22Rv1 (cell line): ENCODE results near the gene BCAT1.

Source experiments
- ZFX ChIP-seq: fragments of 450-650 bp; IDR thresholded peaks from 2 replicates; pipeline ENCODE4 v1.6.1; 2017; ENCODE audit warnings: antibody characterized with exemption, borderline replicate concordance
- TF ChIP-seq, protein P1 (sequence below): fragments of 450-650 bp; IDR thresholded peaks from 2 replicates; pipeline ENCODE4 v1.5.1; 2017; ENCODE audit warnings: mild to moderate bottlenecking

DNA sequence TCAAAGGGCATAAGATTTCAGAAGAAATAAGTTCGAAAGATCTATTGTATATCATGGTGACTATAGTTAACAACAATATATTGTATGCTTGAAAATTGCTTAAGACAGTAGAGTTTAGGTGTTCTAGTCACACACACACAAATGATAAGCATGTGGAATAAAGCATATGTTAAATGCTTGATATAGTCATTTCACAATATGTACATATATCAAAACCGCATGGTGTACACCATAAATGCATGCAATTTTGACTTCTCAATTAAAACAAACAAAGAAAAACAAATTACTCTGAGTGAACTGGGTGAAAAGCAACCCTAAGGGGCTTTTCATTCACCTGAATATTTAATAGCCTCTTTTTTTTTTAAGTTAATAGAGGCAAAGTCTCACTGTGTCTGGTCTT is 40.3 kb upstream of the BCAT1 start:
- TF ChIP-seq, protein P1, sequence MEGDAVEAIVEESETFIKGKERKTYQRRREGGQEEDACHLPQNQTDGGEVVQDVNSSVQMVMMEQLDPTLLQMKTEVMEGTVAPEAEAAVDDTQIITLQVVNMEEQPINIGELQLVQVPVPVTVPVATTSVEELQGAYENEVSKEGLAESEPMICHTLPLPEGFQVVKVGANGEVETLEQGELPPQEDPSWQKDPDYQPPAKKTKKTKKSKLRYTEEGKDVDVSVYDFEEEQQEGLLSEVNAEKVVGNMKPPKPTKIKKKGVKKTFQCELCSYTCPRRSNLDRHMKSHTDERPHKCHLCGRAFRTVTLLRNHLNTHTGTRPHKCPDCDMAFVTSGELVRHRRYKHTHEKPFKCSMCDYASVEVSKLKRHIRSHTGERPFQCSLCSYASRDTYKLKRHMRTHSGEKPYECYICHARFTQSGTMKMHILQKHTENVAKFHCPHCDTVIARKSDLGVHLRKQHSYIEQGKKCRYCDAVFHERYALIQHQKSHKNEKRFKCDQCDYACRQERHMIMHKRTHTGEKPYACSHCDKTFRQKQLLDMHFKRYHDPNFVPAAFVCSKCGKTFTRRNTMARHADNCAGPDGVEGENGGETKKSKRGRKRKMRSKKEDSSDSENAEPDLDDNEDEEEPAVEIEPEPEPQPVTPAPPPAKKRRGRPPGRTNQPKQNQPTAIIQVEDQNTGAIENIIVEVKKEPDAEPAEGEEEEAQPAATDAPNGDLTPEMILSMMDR, result no peak
- TF ChIP-seq ZFX, result no peak
